ACC112 (cell line): ENCODE measurements around the gene LAMC3.
"Not testable (repeated sequence)": the region's sequence is repeated elsewhere in the genome, so short reads cannot be mapped to it uniquely, and the experiment has no call there.

Source experiments
- H2AFZ ChIP-seq: fragments of 200-600 bp; sonication (generic); one replicate; pipeline ENCODE4 v1.6.0; 2017; ENCODE audit warnings: antibody characterized with exemption, low read length; ENCODE audit not compliant: unreplicated experiment
- H3K27ac ChIP-seq: fragments of 200-600 bp; sonication (generic); 2 replicates; pipeline ENCODE4 v1.5.1; 2014; ENCODE audit warnings: low read depth, mild to moderate bottlenecking, antibody characterized with exemption, low read length, moderate library complexity
- H3K27me3 ChIP-seq: fragments of 200-600 bp; sonication (generic); 2 replicates; pipeline ENCODE4 v1.6.1; 2014; ENCODE audit warnings: mild to moderate bottlenecking, antibody characterized with exemption, low read length, moderate library complexity, mixed read lengths; ENCODE audit not compliant: insufficient read depth
- H3K36me3 ChIP-seq: fragments of 200-600 bp; sonication (generic); 2 replicates; pipeline ENCODE4 v1.6.1; 2016; ENCODE audit warnings: mild to moderate bottlenecking, antibody characterized with exemption, low read length, moderate library complexity, mixed read lengths; ENCODE audit not compliant: insufficient read depth
- H3K4me1 ChIP-seq: fragments of 200-600 bp; sonication (generic); one replicate; pipeline ENCODE4 v1.6.1; 2016; ENCODE audit warnings: low read length, mixed read lengths; ENCODE audit not compliant: insufficient read depth, unreplicated experiment, control insufficient read depth
- H3K4me3 ChIP-seq: fragments of 200-600 bp; sonication (generic); 2 replicates; pipeline ENCODE4 v1.5.1; 2014; ENCODE audit warnings: mild to moderate bottlenecking, low read depth, low read length
- H3K79me2 ChIP-seq: fragments of 200-600 bp; sonication (generic); one replicate; pipeline ENCODE4 v1.6.0; 2016; ENCODE audit warnings: low read length; ENCODE audit not compliant: control insufficient read depth, unreplicated experiment, insufficient read depth

The LAMC3 gene

DNA sequence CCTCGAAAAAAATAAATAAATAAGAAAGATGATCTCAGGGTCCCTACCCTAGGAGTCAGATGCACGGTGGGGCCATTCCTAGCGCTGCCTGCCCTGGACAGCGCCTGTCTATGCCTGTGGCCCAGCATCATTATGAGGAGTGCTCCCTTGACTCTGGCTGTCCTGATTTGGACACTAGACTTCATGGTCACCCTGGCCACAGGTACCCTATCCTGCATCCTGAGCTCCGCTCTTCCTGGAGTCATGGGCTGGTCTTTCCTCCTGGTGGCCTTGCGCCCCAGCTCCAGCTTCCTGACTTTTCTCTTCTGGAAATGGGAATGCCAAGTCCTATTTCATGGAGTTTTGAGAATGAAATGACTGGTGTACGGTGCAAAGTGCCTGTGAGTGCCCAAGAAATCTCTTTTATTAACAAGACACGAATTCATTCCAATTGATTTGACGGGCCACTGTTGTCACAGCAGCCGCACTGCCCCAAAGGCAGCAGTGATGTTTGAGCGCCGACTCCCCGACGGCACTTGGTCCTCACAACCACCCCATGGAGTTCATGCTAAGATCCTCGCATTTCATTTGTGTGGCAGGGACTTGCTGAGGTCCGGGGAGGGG, 86.8 kb downstream of the LAMC3 start:
- H3K4me3 ChIP-seq, result peak overlapping the region; percentile 65; the same call in 1 of the 2 replicates
- H3K27me3 ChIP-seq, result peaks cover 45% of the 10 kb centered on the region
- no peak overlapping the region for H2AFZ ChIP-seq
- H3K4me1 ChIP-seq, result peaks cover 4% of the 10 kb centered on the region
- no peaks in the 10 kb centered on the region for H3K79me2 ChIP-seq
- H3K27ac ChIP-seq, result no peak overlapping the region
- no peaks in the 10 kb centered on the region for H3K36me3 ChIP-seq

DNA sequence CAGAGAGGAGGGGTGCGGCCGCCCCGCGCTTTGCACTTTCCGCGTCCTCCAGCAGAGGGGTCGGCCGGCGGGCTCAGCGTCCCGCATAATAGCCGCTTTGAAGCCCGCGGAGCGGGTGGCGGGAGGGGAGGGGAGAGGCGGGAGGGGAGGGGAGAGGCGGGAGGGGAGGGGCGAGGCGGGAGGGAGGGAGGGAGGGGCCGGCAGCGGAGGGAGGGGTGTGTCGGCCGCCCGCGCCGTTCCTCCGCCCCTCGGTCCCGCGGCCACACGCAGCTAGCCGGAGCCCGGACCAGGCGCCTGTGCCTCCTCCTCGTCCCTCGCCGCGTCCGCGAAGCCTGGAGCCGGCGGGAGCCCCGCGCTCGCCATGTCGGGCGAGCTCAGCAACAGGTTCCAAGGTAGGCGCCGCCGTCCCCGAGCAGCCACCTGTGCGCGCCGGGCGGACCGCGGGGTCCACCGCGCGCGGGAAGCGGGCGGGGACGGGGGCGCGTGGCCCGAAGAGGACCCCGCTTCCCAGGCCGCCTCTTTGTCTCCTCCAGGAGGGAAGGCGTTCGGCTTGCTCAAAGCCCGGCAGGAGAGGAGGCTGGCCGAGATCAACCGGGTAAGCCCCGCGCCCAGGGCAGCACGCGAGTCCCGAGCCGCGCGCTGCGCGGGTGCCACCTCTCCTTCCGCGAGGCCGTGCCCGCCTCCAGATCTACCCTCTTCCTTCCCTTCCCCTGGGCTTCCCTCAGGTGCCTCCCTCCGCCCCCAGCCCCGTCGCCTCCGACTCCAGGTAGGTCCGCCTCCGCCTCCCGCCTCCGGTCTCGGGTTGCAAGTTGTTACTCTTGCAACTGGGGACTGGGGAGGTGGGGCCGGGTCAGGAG, 87.5 kb downstream of the LAMC3 start, which contains the start of gene AIF1L:
Gene AIF1L (plus strand): TSS at position 263 of the 857 bp plus-strand sequence. CDS start 99 bp downstream, at position 362.
- no peak within 1 kb of the TSS for H2AFZ ChIP-seq
- H3K27me3 ChIP-seq, result peaks cover 45% of the 10 kb centered on the region

DNA sequence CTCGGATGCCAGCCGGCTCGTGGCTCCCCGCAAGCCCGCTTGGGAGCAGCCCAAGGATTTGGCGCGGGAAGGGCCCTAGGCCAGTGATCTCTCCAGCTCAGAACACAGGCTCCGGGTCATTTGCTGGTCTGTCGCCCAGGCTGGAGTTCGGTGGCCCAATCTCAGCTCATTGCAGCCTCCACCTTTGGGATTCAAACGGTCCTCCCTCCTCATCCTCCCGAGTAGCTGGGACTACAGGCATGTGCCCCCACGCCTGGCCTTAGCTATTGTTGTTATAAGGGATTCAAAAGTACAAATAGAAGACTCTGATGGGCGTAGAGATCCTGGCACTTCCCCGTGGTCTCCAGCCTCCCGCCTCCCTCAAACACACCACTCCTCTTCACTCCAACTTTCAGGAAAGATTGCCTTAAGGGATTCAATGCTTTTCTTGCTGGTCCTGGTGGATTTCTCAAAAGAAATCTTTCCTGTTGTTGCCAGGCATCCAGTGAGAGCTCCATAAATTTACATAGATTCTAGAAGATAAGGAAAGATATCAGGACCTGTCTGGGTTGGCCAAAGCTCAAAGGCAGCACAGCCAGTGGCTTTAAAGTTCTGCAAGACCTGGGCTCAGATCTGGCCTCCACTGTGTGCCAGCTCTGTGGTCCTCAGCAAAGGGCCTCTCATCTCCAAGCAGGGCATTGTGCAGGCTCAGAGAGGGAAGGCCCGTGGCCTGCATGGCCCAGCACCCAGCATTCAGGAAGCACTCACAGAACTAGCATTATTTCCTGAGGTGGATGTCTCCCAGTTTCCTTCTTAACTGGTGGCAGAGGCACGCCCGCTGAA, 88.4 kb downstream of the LAMC3 start:
- Histone ChIP-seq H2AFZ (no peak overlapping the region), H3K4me1 (peaks cover 4% of the 10 kb centered on the region), H3K27me3 (peaks cover 45% of the 10 kb centered on the region), H3K79me2 (no peaks in the 10 kb centered on the region), H3K4me3 (0 out of 2 replicates have a peak overlapping the region, but pooled peaks have one; percentile 67), H3K36me3 (no peaks in the 10 kb centered on the region), H3K27ac (no peak overlapping the region)

More for the DNA sequence above, 87.5 kb downstream of the LAMC3 start, which contains the start of gene AIF1L:
- Histone ChIP-seq H3K4me1 (peaks cover 4% of the 10 kb centered on the region), H3K4me3 (peak within 1 kb of the TSS; percentile 67), H3K79me2 (no peaks in the 10 kb centered on the region), H3K27ac (no peak within 1 kb of the TSS), H3K36me3 (no peaks in the 10 kb centered on the region)

DNA sequence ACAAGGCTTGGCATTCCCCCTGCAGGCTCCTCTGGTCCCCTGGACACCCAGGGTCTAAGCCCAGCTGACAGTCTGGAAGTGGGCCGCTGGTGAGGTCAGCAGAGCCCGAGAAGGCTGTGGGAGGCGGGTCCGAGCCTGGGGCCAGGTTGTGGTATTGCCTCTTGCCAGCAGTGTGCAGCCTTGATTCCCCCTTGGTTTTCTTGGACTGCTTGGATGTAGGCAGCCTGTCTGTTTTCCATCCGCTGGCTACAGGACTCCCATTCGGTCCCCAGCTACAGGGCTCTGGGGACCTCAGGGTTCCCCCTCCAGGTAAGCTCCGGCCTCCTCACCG, 88.9 kb downstream of the LAMC3 start:
- peaks cover 7% of the 10 kb centered on the region for H3K4me1 ChIP-seq
- no peak overlapping the region for H3K27ac ChIP-seq
- H3K36me3 ChIP-seq, result no peaks in the 10 kb centered on the region
- no peaks in the 10 kb centered on the region for H3K79me2 ChIP-seq
- no peak overlapping the region for H3K4me3 ChIP-seq
- H2AFZ ChIP-seq, result no peak overlapping the region
- peaks cover 45% of the 10 kb centered on the region for H3K27me3 ChIP-seq

DNA sequence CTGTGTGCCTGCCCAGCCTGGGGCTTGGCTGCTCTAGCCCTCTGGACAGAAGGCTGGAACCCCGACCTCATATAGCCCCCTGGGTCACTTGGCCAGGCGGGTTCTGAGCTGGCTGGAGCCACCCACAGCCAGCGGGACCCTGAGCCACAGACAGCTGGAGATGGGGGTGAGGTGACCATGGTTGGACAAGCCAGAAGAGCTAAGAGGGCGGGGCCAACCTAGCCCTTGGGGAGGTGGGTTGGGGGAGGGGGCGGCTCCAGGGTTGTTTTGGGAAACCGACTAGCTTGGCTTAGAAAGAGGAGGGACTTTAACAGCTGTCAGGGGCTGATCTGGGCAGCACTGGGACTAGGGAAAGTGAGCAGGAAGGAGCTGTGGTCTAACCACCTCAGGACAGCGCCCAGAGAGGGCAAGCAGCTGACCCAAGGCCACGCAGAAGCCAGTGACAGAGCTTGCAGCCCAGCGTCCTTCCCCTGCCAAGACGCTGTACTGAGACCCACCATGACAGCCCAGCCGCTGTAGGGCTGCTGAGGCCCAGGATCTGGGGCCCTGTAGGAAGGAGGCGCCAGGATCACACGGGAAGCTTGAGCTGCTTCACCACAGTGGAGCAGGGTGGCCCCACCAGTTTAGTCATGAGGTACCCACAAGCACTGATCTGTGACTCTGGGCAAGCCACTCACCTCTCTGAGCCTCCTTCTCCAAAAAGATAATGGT, 89.6 kb downstream of the LAMC3 start:
- Histone ChIP-seq H3K4me3 (no peak overlapping the region), H2AFZ (no peak overlapping the region), H3K4me1 (peaks cover 7% of the 10 kb centered on the region), H3K36me3 (no peaks in the 10 kb centered on the region), H3K27me3 (peaks cover 45% of the 10 kb centered on the region), H3K79me2 (no peaks in the 10 kb centered on the region), H3K27ac (no peak overlapping the region)

DNA sequence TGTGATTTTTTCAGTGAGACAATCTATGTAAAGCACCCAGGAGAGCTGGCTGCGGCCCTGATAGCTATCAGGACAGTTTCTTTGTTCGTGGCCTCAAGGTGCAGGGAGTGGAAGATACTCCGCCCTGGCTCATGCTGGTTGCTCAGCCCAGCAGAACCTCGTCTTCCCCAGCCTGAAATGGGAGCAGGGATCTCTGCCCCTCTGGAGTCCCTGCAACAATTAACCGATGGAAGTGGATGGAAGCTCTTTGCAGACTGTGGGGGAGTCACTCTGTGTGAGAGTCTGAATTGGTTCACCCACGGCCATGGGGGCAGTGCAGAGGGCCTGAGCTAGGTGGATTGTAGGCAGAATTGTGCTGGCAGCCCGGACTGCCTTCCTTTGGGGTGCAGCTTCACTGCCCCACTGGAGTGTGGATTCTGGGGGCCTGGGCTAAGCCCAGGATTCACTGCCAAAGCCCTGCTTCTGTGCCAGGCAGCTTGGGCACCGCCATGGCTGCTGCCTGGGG, 90.2 kb downstream of the LAMC3 start:
- no peak overlapping the region for H2AFZ ChIP-seq
- H3K4me3 ChIP-seq, result no peak overlapping the region
- H3K4me1 ChIP-seq, result peaks cover 7% of the 10 kb centered on the region
- H3K79me2 ChIP-seq, result no peaks in the 10 kb centered on the region
- no peaks in the 10 kb centered on the region for H3K36me3 ChIP-seq
- no peak overlapping the region for H3K27ac ChIP-seq
- H3K27me3 ChIP-seq, result peaks cover 42% of the 10 kb centered on the region

DNA sequence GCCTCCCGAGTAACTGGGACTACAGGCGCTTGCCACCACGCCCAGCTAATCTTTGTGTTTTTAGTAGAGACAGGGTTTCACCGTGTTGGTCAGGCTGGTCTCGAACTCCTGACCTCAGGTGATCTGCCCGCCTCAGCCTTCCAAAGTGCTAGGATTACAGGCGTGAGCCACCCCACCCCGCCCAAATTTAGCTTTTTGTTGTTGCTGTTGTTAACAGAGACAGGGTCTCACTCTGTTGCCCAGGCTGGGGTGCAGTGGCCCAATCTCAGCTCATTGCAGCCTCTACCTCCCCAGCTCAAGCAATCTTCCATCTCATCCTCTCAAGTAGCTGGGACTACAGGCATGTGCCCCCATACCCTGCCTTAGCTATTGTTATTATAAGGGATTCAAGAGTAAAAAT, 90.9 kb downstream of the LAMC3 start:
- H3K79me2 ChIP-seq, H3K4me1 ChIP-seq: not testable (repeated sequence)
- peaks cover 36% of the 10 kb centered on the region for H3K27me3 ChIP-seq

DNA sequence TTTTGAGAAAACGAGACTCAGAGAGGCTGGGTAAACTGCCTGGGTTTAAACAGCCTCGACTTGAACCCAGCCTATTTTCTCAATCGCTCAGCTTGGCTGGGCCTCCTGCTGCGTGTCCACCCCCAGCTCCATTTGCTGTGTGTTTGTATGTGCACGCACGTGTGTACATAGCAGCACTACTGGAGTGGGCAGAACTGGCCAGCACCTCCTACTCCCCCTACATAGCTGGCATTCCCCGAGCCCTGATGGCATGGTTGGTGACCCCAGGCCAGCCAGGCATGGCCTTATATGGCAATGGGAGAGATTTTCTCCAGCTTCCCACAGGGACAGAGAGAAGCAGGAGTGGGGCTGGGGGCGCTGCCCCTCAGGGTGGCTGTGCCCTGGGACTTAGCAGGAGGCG, 91.5 kb downstream of the LAMC3 start:
- Histone ChIP-seq H3K36me3 (no peaks in the 10 kb centered on the region), H3K4me3 (no peak overlapping the region), H2AFZ (no peak overlapping the region), H3K27me3 (peaks cover 30% of the 10 kb centered on the region), H3K79me2 (no peaks in the 10 kb centered on the region), H3K27ac (no peak overlapping the region), H3K4me1 (peaks cover 7% of the 10 kb centered on the region)

More for the DNA sequence above, 90.9 kb downstream of the LAMC3 start:
- H3K36me3 ChIP-seq, H3K4me3 ChIP-seq, H3K27ac ChIP-seq, H2AFZ ChIP-seq: not testable (repeated sequence)

DNA sequence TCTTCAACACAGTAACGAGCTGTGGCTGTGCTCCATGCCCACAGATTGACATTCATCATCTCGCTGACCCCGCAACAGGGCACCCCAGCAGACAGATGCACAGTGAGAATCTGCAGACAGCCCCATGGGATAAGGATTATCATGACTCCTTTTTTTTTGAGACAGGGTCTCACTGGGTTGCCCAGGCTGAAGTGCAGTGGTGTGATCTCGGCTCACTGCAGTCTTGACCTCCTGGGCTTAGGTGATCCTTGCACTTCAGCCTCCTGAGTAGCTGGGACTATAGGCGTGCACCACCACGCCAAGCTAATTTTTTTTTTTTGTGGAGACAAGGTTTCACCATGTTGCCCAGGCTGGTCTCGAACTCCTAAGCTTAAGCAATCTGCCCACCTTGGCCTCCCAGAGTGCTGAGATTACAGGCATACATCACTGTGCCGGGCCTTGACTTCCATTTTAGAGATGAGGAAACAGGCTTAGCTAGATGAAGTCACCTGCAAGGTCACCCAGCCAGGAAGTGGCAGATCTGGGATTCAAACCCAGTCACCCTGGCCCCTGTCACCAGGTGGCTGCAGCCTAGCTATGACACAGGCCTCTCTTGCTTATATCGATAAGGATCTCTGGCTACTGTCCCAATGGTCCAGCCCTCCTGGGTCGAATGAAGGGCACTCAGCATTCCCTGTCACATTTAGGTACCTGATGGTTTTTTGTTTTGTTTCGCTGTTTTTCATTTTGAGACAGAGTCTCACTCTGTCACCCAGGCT, 92.4 kb downstream of the LAMC3 start:
- Histone ChIP-seq H3K79me2 (no peaks in the 10 kb centered on the region), H3K36me3 (no peaks in the 10 kb centered on the region), H2AFZ (no peak overlapping the region), H3K4me1 (peaks cover 3% of the 10 kb centered on the region), H3K27me3 (peaks cover 21% of the 10 kb centered on the region), H3K4me3 (no peak overlapping the region), H3K27ac (no peak overlapping the region)
